Sigmoid colon (tissue), 4 donors: ENCODE results near the gene SLC26A9.

Experiments used
- CTCF ChIP-seq, 4 experiments: fragments of 450-650 bp in 3 of 4; fragments of 200-600 bp in 1 of 4; IDR thresholded peaks; one replicate each; pipeline ENCODE4 v1.5.1; 2016 to 2019; ENCODE audit warnings: antibody characterized with exemption in 4 of 4, mild to moderate bottlenecking in 3 of 4, moderate library complexity in 2 of 4
- EP300 ChIP-seq, 4 donors: sonication (generic); formaldehyde crosslinking; IDR thresholded peaks; one replicate each; pipeline ENCODE4 v1.6.1; 2017; ENCODE audit warnings: antibody characterized with exemption in 4 of 4
- POLR2A ChIP-seq, 2 donors: fragments of 450-650 bp; IDR thresholded peaks; one replicate each; pipeline ENCODE4 v1.6.1; 2016; ENCODE audit warnings: antibody characterized with exemption in 2 of 2, mild to moderate bottlenecking in 2 of 2, moderate library complexity in 2 of 2

- no peak for TF ChIP-seq CTCF (IDR thresholded peaks at IDR 0.05)
- no peak for TF ChIP-seq POLR2A (IDR thresholded peaks at IDR 0.05)
- no peak for TF ChIP-seq EP300 (IDR thresholded peaks at IDR 0.05)
Measured at GRCh38 chr1:205969229-205969628, 26.0 kb upstream of the SLC26A9 start.
